Measurements from ENCODE around the gene ZNHIT3. TPM values are rescaled to one million over a fixed set of nuclear protein-coding genes. Genes with fewer than 3 reads are reported as not detected.

Gene ZNHIT3
- total RNA-seq, 6 experiments from 2014 or later = 26.7 to 32.2 (median 29.6) TPM

DNA sequence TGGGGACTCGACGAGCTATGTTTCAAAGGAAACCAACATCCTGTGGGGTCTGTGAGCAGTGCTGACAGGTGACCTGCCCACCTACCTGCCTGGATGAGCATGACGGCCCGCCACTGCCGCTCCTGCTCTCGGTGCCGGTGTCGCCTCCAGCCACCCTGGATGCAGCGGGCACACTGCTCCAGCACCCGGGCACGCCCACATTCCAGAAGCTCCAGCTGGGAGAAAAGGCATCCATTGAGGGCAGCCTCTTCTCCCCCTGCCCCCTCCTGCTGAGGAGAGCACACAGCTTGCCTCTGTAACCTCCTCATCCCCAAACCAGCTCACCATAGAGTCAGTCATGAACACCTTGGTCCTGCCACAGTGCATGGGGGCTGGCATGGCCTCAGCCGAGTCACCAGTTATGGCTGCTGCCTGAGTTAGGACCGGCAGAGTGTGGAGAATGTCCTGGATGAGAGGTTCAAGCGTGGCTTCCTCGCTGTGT, 14.3 kb downstream of the ZNHIT3 start:
- DNase-seq = no peak
- no peak overlapping the region for H3K27ac Mint-ChIP-seq
- H3K4me1 Mint-ChIP-seq (ENCODE audit: low read depth) = peaks cover 9% of the 10 kb centered on the region
- no peaks in the 10 kb centered on the region; the same call in 1 of the 2 replicates for H3K27me3 Mint-ChIP-seq (ENCODE audit: insufficient read depth)
- TF ChIP-seq, protein P1, sequence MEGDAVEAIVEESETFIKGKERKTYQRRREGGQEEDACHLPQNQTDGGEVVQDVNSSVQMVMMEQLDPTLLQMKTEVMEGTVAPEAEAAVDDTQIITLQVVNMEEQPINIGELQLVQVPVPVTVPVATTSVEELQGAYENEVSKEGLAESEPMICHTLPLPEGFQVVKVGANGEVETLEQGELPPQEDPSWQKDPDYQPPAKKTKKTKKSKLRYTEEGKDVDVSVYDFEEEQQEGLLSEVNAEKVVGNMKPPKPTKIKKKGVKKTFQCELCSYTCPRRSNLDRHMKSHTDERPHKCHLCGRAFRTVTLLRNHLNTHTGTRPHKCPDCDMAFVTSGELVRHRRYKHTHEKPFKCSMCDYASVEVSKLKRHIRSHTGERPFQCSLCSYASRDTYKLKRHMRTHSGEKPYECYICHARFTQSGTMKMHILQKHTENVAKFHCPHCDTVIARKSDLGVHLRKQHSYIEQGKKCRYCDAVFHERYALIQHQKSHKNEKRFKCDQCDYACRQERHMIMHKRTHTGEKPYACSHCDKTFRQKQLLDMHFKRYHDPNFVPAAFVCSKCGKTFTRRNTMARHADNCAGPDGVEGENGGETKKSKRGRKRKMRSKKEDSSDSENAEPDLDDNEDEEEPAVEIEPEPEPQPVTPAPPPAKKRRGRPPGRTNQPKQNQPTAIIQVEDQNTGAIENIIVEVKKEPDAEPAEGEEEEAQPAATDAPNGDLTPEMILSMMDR (IDR thresholded peaks at IDR 0.05) = no peak
- no peaks in the 10 kb centered on the region for H3K9me3 Mint-ChIP-seq
- peaks cover 21% of the 10 kb centered on the region for H3K36me3 Mint-ChIP-seq (ENCODE audit: low read depth)
- no peak overlapping the region for H3K4me3 Mint-ChIP-seq

DNA sequence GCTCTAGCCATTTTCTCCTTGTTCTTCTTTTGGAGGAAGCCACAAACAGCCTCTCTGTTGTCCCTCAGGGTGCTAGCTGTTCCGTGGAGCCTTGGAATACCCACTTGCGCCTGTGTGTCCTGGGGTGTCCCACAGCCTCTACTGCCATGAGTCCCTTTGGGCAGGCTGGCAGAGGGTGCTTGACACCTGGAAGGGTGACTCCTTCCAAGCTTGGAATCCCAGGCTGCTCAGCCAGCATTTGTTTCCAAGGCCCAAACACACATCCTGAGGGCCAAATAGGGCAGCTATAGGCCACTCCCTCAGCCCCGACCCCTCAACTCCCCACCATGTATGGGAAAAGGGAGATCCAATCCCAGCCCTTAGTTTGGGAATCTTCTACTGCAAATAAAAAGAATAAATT, 14.9 kb downstream of the ZNHIT3 start:
- TF ChIP-seq, protein P1 (IDR thresholded peaks at IDR 0.05) = no peak
- H3K36me3 Mint-ChIP-seq (ENCODE audit: low read depth) = peaks cover 16% of the 10 kb centered on the region
- H3K27ac Mint-ChIP-seq = no peak overlapping the region
- DNase-seq = no peak
- H3K4me1 Mint-ChIP-seq (ENCODE audit: low read depth) = peaks cover 6% of the 10 kb centered on the region
- H3K27me3 Mint-ChIP-seq (ENCODE audit: insufficient read depth) = no peaks in the 10 kb centered on the region; the same call in 1 of the 2 replicates
- H3K4me3 Mint-ChIP-seq = no peak overlapping the region
- no peaks in the 10 kb centered on the region for H3K9me3 Mint-ChIP-seq

DNA sequence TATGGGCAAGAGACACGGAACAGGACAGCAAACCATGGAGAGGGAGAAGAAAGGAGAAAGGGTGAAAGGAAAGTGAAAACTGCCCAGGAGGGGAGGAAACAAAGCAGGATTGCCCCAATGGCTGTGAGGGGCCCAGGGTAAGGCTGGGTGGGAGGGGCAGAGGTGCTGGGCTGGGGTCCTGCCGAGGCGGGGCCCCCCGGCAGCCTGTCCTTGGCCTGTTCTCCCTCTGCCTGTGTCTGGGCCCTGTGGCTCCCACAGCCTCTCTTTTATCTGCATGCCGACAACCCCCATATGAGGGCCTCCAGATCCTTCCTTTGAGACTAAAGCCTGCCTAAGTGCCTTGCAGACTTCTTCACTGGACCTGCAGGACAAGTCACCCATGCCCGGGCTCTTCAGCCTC, 15.5 kb downstream of the ZNHIT3 start:
- no peaks in the 10 kb centered on the region; the same call in 1 of the 2 replicates for H3K27me3 Mint-ChIP-seq (ENCODE audit: insufficient read depth)
- no peak overlapping the region for H3K27ac Mint-ChIP-seq
- no peaks in the 10 kb centered on the region for H3K4me1 Mint-ChIP-seq (ENCODE audit: low read depth)
- peaks cover 16% of the 10 kb centered on the region for H3K36me3 Mint-ChIP-seq (ENCODE audit: low read depth)
- H3K9me3 Mint-ChIP-seq = no peaks in the 10 kb centered on the region
- no peak overlapping the region for H3K4me3 Mint-ChIP-seq
- TF ChIP-seq, protein P1 (IDR thresholded peaks at IDR 0.05) = no peak
- no peak for DNase-seq

DNA sequence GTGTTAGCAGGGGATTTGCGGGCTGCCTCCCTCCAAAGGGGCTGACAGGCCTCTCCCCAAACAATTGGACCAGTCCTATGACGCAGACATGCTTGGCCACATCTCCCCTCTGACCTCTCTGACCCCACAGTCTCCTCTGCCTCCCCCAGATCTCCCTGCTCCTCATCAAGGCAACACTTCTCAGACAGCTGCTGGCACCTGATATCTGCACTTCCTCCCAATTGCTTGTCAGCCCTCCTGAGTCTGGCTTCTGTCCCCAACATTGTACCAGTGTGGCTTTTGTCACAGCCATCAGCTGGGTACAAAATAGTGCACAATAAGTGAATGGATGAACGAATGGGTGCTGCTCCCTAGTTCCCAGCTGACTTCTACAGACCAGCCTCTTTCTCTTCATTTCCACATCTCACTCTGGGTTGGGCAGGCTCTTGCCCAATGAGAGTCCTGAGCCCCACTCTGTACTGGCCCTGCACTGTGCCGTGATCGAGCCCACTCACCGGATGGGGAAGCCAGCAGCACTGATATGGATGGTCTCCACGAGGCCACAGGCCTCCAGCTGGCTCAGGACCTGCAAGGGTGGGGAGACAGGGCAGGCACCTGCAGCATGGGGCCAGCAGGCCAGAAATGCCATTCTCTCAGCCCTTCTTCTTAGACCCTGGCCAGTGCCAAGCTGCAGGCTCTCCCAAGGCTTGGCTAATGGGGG, 17.1 kb downstream of the ZNHIT3 start:
- no peak overlapping the region for H3K27ac Mint-ChIP-seq
- H3K9me3 Mint-ChIP-seq = no peaks in the 10 kb centered on the region
- H3K4me3 Mint-ChIP-seq = no peak overlapping the region

DNA sequence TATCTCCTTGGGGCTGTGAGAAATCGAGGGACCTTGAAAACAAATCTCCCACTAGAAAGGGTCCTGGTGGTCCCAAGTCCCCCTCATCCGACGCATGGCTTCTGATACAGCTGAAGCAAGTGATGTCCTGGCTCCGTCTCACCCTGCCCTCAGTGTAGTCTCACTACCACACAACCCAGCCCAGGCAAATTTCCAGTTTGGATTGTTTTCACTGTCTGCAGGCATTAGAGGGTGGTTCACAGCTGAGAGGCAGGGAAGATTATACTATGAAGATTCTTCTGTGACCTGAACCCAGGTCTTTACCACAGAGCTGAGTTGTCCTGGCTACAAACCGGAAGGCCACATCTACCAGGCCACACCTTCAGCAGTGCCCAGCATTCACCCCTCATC, 17.7 kb downstream of the ZNHIT3 start:
- Mint-ChIP-seq H3K27me3 (ENCODE audit: insufficient read depth) (no peaks in the 10 kb centered on the region; the same call in 1 of the 2 replicates), H3K36me3 (ENCODE audit: low read depth) (peaks cover 16% of the 10 kb centered on the region), H3K4me3 (no peak overlapping the region), H3K4me1 (ENCODE audit: low read depth) (no peaks in the 10 kb centered on the region), H3K27ac (no peak overlapping the region), H3K9me3 (no peaks in the 10 kb centered on the region)
- no peak for DNase-seq
- TF ChIP-seq, protein P1 (IDR thresholded peaks at IDR 0.05) = no peak

More for the DNA sequence above, 17.1 kb downstream of the ZNHIT3 start:
- Mint-ChIP-seq H3K36me3 (ENCODE audit: low read depth) (peaks cover 16% of the 10 kb centered on the region), H3K27me3 (ENCODE audit: insufficient read depth) (no peaks in the 10 kb centered on the region; the same call in 1 of the 2 replicates), H3K4me1 (ENCODE audit: low read depth) (no peaks in the 10 kb centered on the region)
- no peak for DNase-seq
- TF ChIP-seq, protein P1 (IDR thresholded peaks at IDR 0.05) = no peak

All from HFFc6 (cell line).